B cell (primary cell): ENCODE results near the gene WBP2. TPM values are rescaled to one million over a fixed set of nuclear protein-coding genes. Genes with fewer than 3 reads are reported as not detected.
A peak's percentile ranks its signal among the peaks of the same experiment; 100 is the strongest.

Experiments used
- ATAC-seq: fragments of 200-7000 bp; cut with Tn5 transposase; one replicate; pipeline ENCODE4 v1.10.0; 2021; ENCODE audit warnings: low read depth, mild to moderate bottlenecking, moderate number of reproducible peaks, moderate library complexity
- CTCF ChIA-PET: fragments of 350-600 bp; sonication (Branson Sonifier 250); formaldehyde crosslinking; loops from one replicate; lab custom pipeline; 2021; ENCODE audit warnings: antibody characterized with exemption, inconsistent platforms; lab: Charles Lee
- POLR2A ChIA-PET: fragments of 350-600 bp; sonication (Branson Sonifier 250); formaldehyde crosslinking; loops from one replicate; lab custom pipeline; 2021; ENCODE audit warnings: antibody characterized with exemption; lab: Charles Lee
- DNase-seq: peaks from one replicate; pipeline ENCODE4 v3.0.0; 2013
- H2AFZ ChIP-seq: 2 replicates; pipeline ENCODE4 v1.6.1; 2012; ENCODE audit warnings: mild to moderate bottlenecking, low read depth, low read length; ENCODE audit not compliant: insufficient read depth, poor library complexity, severe bottlenecking
- H3K27ac ChIP-seq, 2 donors: 1 replicate in 1 of 2; 2 replicates in 1 of 2; pipeline ENCODE4 v1.5.1; 2012 to 2013; ENCODE audit warnings: low read length in 2 of 2, mild to moderate bottlenecking in 2 of 2, moderate library complexity in 1 of 2
- H3K27me3 ChIP-seq, 4 experiments: fragments of 200-600 bp in 1 of 4; sonication (generic) in 1 of 4; replicated peaks in 1 of 4; 1 replicate in 2 of 4; 2 replicates in 2 of 4; pipeline versions ENCODE4 v1.6.1 to v1.7.0; 2013 to 2016; ENCODE audit warnings: low read length in 3 of 4, mild to moderate bottlenecking in 2 of 4, mixed read lengths in 1 of 4, moderate library complexity in 1 of 4; ENCODE audit not compliant: insufficient read depth in 4 of 4, control insufficient read depth in 3 of 4; ENCODE audit errors: control extremely low read depth in 1 of 4
- H3K36me3 ChIP-seq, 2 experiments: replicated peaks in 1 of 2; 1 replicate in 1 of 2; 2 replicates in 1 of 2; pipeline versions ENCODE4 v1.6.1 to v1.7.1; 2013; ENCODE audit warnings: low read length in 1 of 2; ENCODE audit not compliant: insufficient read depth in 2 of 2, control insufficient read depth in 1 of 2; ENCODE audit errors: control extremely low read depth in 1 of 2, extremely low read depth in 1 of 2
- H3K4me1 ChIP-seq, 2 donors: fragments of 200-600 bp in 1 of 2; sonication (generic) in 1 of 2; 1 replicate in 1 of 2; 2 replicates in 1 of 2; pipeline versions ENCODE4 v1.5.1 to v1.6.1; 2013 to 2017; ENCODE audit warnings: low read length in 2 of 2; ENCODE audit not compliant: control insufficient read depth in 2 of 2, insufficient read depth in 2 of 2
- H3K4me2 ChIP-seq: replicated peaks from 2 replicates; pipeline ENCODE3; 2012; ENCODE audit warnings: mild to moderate bottlenecking, low read depth, low read length; ENCODE audit not compliant: poor library complexity, severe bottlenecking
- H3K4me3 ChIP-seq, 5 experiments: fragments of 200-600 bp in 1 of 5; sonication (generic) in 1 of 5; 1 replicate in 3 of 5; 2 replicates in 2 of 5; pipeline versions ENCODE4 v1.5.1 to v1.7.0; 2011 to 2016; ENCODE audit warnings: low read length in 4 of 5, mild to moderate bottlenecking in 4 of 5, low read depth in 2 of 5, control low read depth in 1 of 5, moderate library complexity in 1 of 5; ENCODE audit not compliant: insufficient read depth in 1 of 5; ENCODE audit errors: control extremely low read depth in 1 of 5, extremely low read depth in 1 of 5
- H3K79me2 ChIP-seq: fragments of 200-600 bp; sonication (generic); one replicate; pipeline ENCODE4 v1.6.0; 2016; ENCODE audit warnings: low read length; ENCODE audit not compliant: control insufficient read depth, insufficient read depth
- H3K9ac ChIP-seq: fragments of 200-600 bp; sonication (generic); 2 replicates; pipeline ENCODE4 v1.6.1; 2017; ENCODE audit warnings: mild to moderate bottlenecking, low read length, moderate library complexity
- H3K9me3 ChIP-seq, 3 donors: one replicate each; pipeline versions ENCODE4 v1.6.1 to v1.7.1; 2013; ENCODE audit warnings: low read length in 2 of 3; ENCODE audit not compliant: control insufficient read depth in 2 of 3, insufficient read depth in 1 of 3; ENCODE audit errors: control extremely low read depth in 1 of 3
- H4K20me1 ChIP-seq: 2 replicates; pipeline ENCODE4 v1.6.0; 2012; ENCODE audit warnings: mild to moderate bottlenecking, low read length; ENCODE audit not compliant: insufficient read depth, control insufficient read depth, poor library complexity, severe bottlenecking
- H3K27ac Mint-ChIP-seq: one replicate; pipeline ENCODE4 v1.8.0; 2021; ENCODE audit warnings: mixed read lengths
- H3K27me3 Mint-ChIP-seq: one replicate; pipeline ENCODE4 v1.8.0; 2021; ENCODE audit warnings: mixed read lengths
- H3K4me1 Mint-ChIP-seq: one replicate; pipeline ENCODE4 v1.8.0; 2021; ENCODE audit warnings: mixed read lengths
- H3K4me3 Mint-ChIP-seq: one replicate; pipeline ENCODE4 v1.8.0; 2021; ENCODE audit warnings: mixed read lengths
- H3K9me3 Mint-ChIP-seq: one replicate; pipeline ENCODE4 v1.8.0; 2022; ENCODE audit warnings: mixed read lengths; ENCODE audit not compliant: insufficient read depth
- EZH2 ChIP-seq: IDR thresholded peaks from 2 replicates; pipeline ENCODE4 v1.6.1; 2012; ENCODE audit warnings: borderline replicate concordance, low read depth, mild to moderate bottlenecking, moderate library complexity, low read length; ENCODE audit not compliant: insufficient read depth, poor library complexity, severe bottlenecking
- WGBS: methylation state at CpG from one replicate; pipeline ENCODE4 v1.1.5; 2013; ENCODE audit warnings: missing lambda C conversion rate; ENCODE audit not compliant: insufficient coverage; 5-methylcytosine and 5-hydroxymethylcytosine counted together
- intact Hi-C: fragments of 100-400 bp; cut with micrococcal nuclease; formaldehyde crosslinking; loops from one replicate; pipeline ENCODE4 v1.10.0; 2022
- polyA plus RNA-seq: library from polyadenylated mRNA; depleted of rRNA; stranded (reverse); fragments of >200 nt; gene quantifications from 2 replicates; pipeline ENCODE4 v1.2.3, GENCODE V29; 2012
- total RNA-seq, 2 donors: library from RNA; stranded (reverse); fragments of 120-200 nt in 1 of 2; gene quantifications; 1 replicate in 1 of 2; 2 replicates in 1 of 2; pipeline versions ENCODE4 v1.2.3 to v1.2.4, GENCODE V29; 2013 to 2022
- TF ChIP-seq, protein P1 (sequence below): fragments of 200-600 bp; IDR thresholded peaks from one replicate; pipeline ENCODE4 v1.8.0; 2022; ENCODE audit warnings: antibody characterized with exemption, mild to moderate bottlenecking

WBP2 gene
- total and polyA plus RNA-seq, 2 donors (not counting 1 experiment from before 2014, with no cell fraction given) = 88.6 to 140 TPM

DNA sequence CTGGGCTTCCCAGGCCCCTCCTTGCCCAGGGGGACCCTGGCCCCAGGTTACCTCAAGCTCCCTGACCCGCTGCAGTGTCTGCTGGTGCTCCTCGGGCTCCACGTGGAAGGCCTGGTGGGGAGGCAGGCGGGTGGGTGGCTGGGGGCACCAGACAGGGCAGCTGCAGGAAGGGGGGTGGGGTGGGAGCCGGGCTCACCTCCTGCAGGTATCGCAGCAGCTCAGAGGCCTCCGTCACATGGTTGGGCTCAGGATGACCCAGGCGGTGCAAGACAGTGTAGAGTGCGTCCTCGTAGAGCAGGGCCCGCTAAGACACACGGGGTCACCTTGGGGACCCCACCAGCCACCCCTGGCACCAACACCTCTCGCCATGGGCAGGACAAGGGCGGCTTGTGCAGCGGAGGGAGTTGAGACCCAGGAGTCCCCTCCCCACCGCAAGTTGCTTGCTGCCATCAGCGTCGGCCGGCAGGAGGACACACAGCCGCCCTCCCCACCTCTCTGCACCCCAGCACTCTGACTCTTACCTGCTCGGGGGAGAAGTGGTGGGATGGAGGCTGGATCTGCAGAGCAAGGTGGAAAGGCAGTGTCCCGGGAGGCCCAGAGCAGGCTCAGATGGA lies 12.1 kb downstream of the WBP2 start:
- Histone ChIP-seq H3K9me3 (no peaks in the 10 kb centered on the region), H2AFZ (peak overlapping the region; percentile 95), H3K4me2 (peak overlapping the region; percentile 99), H3K27me3 (no peaks in the 10 kb centered on the region), H4K20me1 (peaks cover 5% of the 10 kb centered on the region), H3K36me3 (peaks cover 0 to 46% of the 10 kb centered on the region in 2 experiments), H3K4me3 (peak overlapping the region; percentile 11 to 86 (median 76)), H3K4me1 (peaks cover 17 to 35% of the 10 kb centered on the region in 2 donors), H3K27ac (peak overlapping the region; percentile 92 to 93), H3K79me2 (peaks cover 32% of the 10 kb centered on the region), H3K9ac (peak overlapping the region; percentile 91)
- TF ChIP-seq EZH2 = no peak
- TF ChIP-seq, protein P1, sequence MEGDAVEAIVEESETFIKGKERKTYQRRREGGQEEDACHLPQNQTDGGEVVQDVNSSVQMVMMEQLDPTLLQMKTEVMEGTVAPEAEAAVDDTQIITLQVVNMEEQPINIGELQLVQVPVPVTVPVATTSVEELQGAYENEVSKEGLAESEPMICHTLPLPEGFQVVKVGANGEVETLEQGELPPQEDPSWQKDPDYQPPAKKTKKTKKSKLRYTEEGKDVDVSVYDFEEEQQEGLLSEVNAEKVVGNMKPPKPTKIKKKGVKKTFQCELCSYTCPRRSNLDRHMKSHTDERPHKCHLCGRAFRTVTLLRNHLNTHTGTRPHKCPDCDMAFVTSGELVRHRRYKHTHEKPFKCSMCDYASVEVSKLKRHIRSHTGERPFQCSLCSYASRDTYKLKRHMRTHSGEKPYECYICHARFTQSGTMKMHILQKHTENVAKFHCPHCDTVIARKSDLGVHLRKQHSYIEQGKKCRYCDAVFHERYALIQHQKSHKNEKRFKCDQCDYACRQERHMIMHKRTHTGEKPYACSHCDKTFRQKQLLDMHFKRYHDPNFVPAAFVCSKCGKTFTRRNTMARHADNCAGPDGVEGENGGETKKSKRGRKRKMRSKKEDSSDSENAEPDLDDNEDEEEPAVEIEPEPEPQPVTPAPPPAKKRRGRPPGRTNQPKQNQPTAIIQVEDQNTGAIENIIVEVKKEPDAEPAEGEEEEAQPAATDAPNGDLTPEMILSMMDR = peak; percentile 25
- ChIA-PET CTCF (interaction anchor here (0.9 to 7.2 kb wide), 7 partner anchors 12 to 90 kb away, joined by 3 to 53 read pairs (median 6); partner anchors contain the start of genes TRIM65 and WBP2), POLR2A (interaction anchor here (0.9 to 4.5 kb wide), 9 partner anchors 12 to 89 kb away, joined by 3 to 82 read pairs (median 6); partner anchors contain the start of genes GALK1, MRPL38, TRIM65 and UNK)
- Mint-ChIP-seq H3K9me3 (no peaks in the 10 kb centered on the region), H3K27ac (peak overlapping the region; percentile 97), H3K4me3 (peak overlapping the region; percentile 94), H3K27me3 (no peaks in the 10 kb centered on the region), H3K4me1 (peaks cover 21% of the 10 kb centered on the region)
- DNase-seq (no peak), ATAC-seq (no peak)
- intact Hi-C loops = loop anchor here (5.0 to 10.0 kb wide), 2 partner anchors 34 to 162 kb away; partner anchors contain the start of genes CDK3 and TRIM47
- WGBS = 34% methylated on average over 17 of the region's 22 CpGs

DNA sequence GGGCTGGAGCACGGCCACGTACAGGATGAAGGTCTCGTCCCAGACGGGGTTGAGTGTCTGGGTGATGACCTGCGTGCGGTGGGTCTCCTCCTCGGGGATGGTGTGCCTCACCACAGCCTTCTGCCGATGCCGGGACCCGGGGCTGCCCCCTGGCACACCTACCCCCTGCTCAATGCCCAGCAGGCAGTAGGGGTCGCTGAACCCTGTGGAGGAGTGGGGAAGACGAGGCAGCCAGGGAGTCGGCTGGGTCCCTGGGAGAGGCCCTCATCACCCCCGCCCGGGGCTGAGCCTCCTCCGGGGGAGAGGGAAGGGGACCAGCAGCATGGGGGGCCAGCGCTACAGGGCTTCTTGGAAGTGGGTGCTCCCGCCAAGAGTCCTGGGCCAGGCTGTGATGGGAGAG lies 12.7 kb downstream of the WBP2 start:
- no peaks in the 10 kb centered on the region for H3K27me3 ChIP-seq
- H3K4me1 ChIP-seq = peaks cover 17 to 35% of the 10 kb centered on the region in 2 donors
- 91% methylated on average over 13 of the region's 18 CpGs for whole genome bisulfite sequencing
- DNase-seq (no peak), ATAC-seq (no peak)
- H3K79me2 ChIP-seq = peaks cover 30% of the 10 kb centered on the region
- CTCF ChIA-PET = interaction anchor here (6.1 kb wide), 1 partner anchor 13 kb away, joined by 53 read pairs; the partner anchor contains the start of gene WBP2
- no peak overlapping the region for H3K9ac ChIP-seq
- no peaks in the 10 kb centered on the region for H3K27me3 Mint-ChIP-seq
- TF ChIP-seq EZH2 = no peak
- TF ChIP-seq, protein P1 = no peak
- peak overlapping the region; percentile 99 for H3K4me2 ChIP-seq
- peaks cover 0 to 39% of the 10 kb centered on the region in 2 experiments for H3K36me3 ChIP-seq
- H3K4me1 Mint-ChIP-seq = peaks cover 21% of the 10 kb centered on the region
- no peaks in the 10 kb centered on the region for H3K9me3 Mint-ChIP-seq
- peak overlapping the region; percentile 23 for H3K4me3 Mint-ChIP-seq
- POLR2A ChIA-PET = no interaction called here
- no peak overlapping the region for H2AFZ ChIP-seq
- H3K27ac Mint-ChIP-seq = no peak overlapping the region
- H3K9me3 ChIP-seq = no peaks in the 10 kb centered on the region
- no peaks in the 10 kb centered on the region for H4K20me1 ChIP-seq
- no peak overlapping the region for H3K27ac ChIP-seq
- intact Hi-C loops = loop anchor here (5.0 to 10.0 kb wide), 2 partner anchors 35 to 162 kb away; partner anchors contain the start of genes CDK3 and TRIM47
- H3K4me3 ChIP-seq = no peak overlapping the region
